Measurements from ENCODE around the gene PRKAB1.

The PRKAB1 gene

GRCh38 chr12:119664642-119665041, 3.3 kb upstream of the PRKAB1 start:
- DNase-seq: no peak

GRCh38 chr12:119665164-119665929, 2.6 kb upstream of the PRKAB1 start:
- no peak for DNase-seq

- no peak for DNase-seq
Observed at GRCh38 chr12:119666226-119666795, 1.6 kb upstream of the PRKAB1 start.

- DNase-seq: no peak
Observed at GRCh38 chr12:119666900-119667576, 895 bp upstream of the PRKAB1 start.

GRCh38 chr12:119668324-119668841, 450 bp downstream of the PRKAB1 start:
- DNase-seq: peak; percentile 56

GRCh38 chr12:119669744-119670472, 2.0 kb downstream of the PRKAB1 start:
- DNase-seq: peak; percentile 30

GRCh38 chr12:119671070-119671469, 3.1 kb downstream of the PRKAB1 start:
- DNase-seq: no peak

GRCh38 chr12:119672194-119672593, 4.3 kb downstream of the PRKAB1 start:
- no peak for DNase-seq

- DNase-seq: no peak
Observed at GRCh38 chr12:119673634-119674033, 5.7 kb downstream of the PRKAB1 start.

GRCh38 chr12:119674560-119674959, 6.6 kb downstream of the PRKAB1 start:
- no peak for DNase-seq

GRCh38 chr12:119676022-119676421, 8.1 kb downstream of the PRKAB1 start:
- no peak for DNase-seq

- DNase-seq: peak; percentile 12
Observed at GRCh38 chr12:119676573-119676972, 8.6 kb downstream of the PRKAB1 start.

- no peak for DNase-seq
Observed at GRCh38 chr12:119678459-119678858, 10.5 kb downstream of the PRKAB1 start.

- no peak for DNase-seq
Observed at GRCh38 chr12:119679081-119679480, 11.1 kb downstream of the PRKAB1 start.

- no peak for DNase-seq
Observed at GRCh38 chr12:119679490-119679889, 11.6 kb downstream of the PRKAB1 start.

- DNase-seq: no peak
Observed at GRCh38 chr12:119681111-119681510, 13.2 kb downstream of the PRKAB1 start.

GRCh38 chr12:119681728-119682638, 14.1 kb downstream of the PRKAB1 start:
- no peak for DNase-seq

GRCh38 chr12:119682639-119683252, 14.8 kb downstream of the PRKAB1 start:
- DNase-seq: peak; percentile 35

GRCh38 chr12:119683413-119683812, 15.5 kb downstream of the PRKAB1 start:
- DNase-seq: no peak

- DNase-seq: no peak
Observed at GRCh38 chr12:119683816-119684215, 15.9 kb downstream of the PRKAB1 start.

GRCh38 chr12:119684711-119685369, 16.9 kb downstream of the PRKAB1 start:
- DNase-seq: no peak

All from NCI-H82 (cell line).